RWPE2 (cell line): ENCODE data around the gene FAM151B.
"Not testable (repeated sequence)": the region's sequence is repeated elsewhere in the genome, so short reads cannot be mapped to it uniquely, and the experiment has no call there.

ENCODE experiments used
- ATAC-seq: fragments of 200-7000 bp; cut with Tn5 transposase; 3 replicates; pipeline ENCODE4 v1.9.1; 2021; ENCODE audit warnings: low read depth
- DNase-seq: peaks from one replicate; pipeline ENCODE4 v3.0.0-alpha.2; 2020; ENCODE audit warnings: low spot score
- H3K27ac ChIP-seq: fragments of 450-650 bp; 2 replicates; pipeline ENCODE4 v1.5.1; 2017; ENCODE audit warnings: mild to moderate bottlenecking; ENCODE audit not compliant: poor library complexity, severe bottlenecking
- H3K27me3 ChIP-seq: fragments of 250-450 bp; sonication (Bioruptor Pico); 2 replicates; pipeline ENCODE4 v1.5.1; 2021; ENCODE audit warnings: mild to moderate bottlenecking, moderate library complexity; ENCODE audit not compliant: insufficient read depth, poor library complexity, severe bottlenecking
- H3K36me3 ChIP-seq: fragments of 250-450 bp; sonication (Bioruptor Pico); 2 replicates; pipeline ENCODE4 v1.5.1; 2020; ENCODE audit warnings: low read depth, mild to moderate bottlenecking, moderate library complexity
- H3K4me1 ChIP-seq: fragments of 250-450 bp; sonication (Bioruptor Pico); 2 replicates; pipeline ENCODE4 v1.5.1; 2021; ENCODE audit warnings: mild to moderate bottlenecking, moderate library complexity; ENCODE audit not compliant: insufficient read depth, poor library complexity, severe bottlenecking
- H3K4me3 ChIP-seq: fragments of 250-450 bp; sonication (Bioruptor Pico); 2 replicates; pipeline ENCODE4 v1.5.1; 2021; ENCODE audit warnings: mild to moderate bottlenecking, moderate library complexity; ENCODE audit not compliant: severe bottlenecking
- H3K9me3 ChIP-seq: fragments of 250-450 bp; sonication (Bioruptor Pico); 2 replicates; pipeline ENCODE4 v1.5.1; 2021; ENCODE audit warnings: mild to moderate bottlenecking, moderate library complexity; ENCODE audit not compliant: severe bottlenecking
- CTCF ChIP-seq: fragments of 450-650 bp; IDR thresholded peaks from one replicate; pipeline ENCODE4 v1.5.1; 2017; ENCODE audit warnings: mild to moderate bottlenecking, moderate library complexity; ENCODE audit not compliant: poor library complexity, severe bottlenecking

The FAM151B gene

DNA sequence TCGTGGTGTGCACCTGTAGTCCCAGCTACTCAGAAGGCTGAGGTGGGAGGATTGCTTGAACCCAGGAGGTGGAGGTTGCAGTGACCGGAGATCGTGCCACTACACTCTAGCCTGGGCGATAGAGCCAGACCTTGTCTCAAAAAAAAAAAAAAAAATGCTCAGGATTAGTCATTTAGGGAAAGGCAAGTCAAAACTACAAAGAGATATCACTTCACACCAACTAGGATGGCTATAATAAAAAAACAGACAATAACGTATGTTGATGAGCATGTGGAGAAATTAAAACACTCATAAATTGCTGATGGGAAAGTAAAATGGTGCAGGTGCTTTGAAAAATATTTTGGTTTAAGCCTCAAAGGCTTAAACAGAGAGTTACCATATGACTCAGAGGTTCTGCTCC lies 88.5 kb downstream of the FAM151B start:
- H3K36me3 ChIP-seq: no peaks in the 10 kb centered on the region
- H3K9me3 ChIP-seq: no peaks in the 10 kb centered on the region
- H3K27ac ChIP-seq: no peak overlapping the region
- no peaks in the 10 kb centered on the region for H3K27me3 ChIP-seq
- no peak overlapping the region for H3K4me3 ChIP-seq
- ATAC-seq: no peak
- TF ChIP-seq CTCF: no peak
- no peak for DNase-seq
- H3K4me1 ChIP-seq: no peaks in the 10 kb centered on the region

- no peaks in the 10 kb centered on the region for H3K4me1 ChIP-seq
- no peaks in the 10 kb centered on the region for H3K27me3 ChIP-seq
- no peak overlapping the region for H3K27ac ChIP-seq
- no peak for TF ChIP-seq CTCF
- ATAC-seq (peak; percentile 46; the same call in 1 of the 3 replicates), DNase-seq (no peak)
- no peak overlapping the region for H3K4me3 ChIP-seq
- H3K36me3 ChIP-seq: no peaks in the 10 kb centered on the region
- H3K9me3 ChIP-seq: no peaks in the 10 kb centered on the region
Measured at GRCh38 chr5:80577707-80578106, 89.8 kb downstream of the FAM151B start.

DNA sequence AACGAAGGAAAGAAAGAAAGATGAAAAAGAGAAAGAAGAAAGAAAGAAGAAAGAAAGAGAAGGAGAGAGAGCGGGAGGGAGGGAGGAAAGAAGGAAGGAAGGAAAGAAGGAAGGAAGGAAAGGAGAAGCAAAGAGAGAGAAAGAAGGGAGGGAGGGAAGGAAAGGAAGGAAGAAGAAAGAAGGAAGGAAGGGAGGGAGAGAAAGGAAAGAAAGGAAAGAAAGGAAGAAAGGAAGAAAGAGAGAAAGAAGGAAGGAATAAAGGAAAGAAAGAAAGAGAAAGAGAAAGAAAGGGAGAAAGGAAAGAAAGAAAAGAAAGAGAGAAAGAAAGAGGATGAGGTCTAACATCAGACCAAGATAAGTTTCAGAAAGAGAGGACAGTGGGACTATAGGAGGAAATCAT lies 91.2 kb downstream of the FAM151B start:
- DNase-seq (no peak), ATAC-seq (no peak)
- no peaks in the 10 kb centered on the region for H3K9me3 ChIP-seq
- no peaks in the 10 kb centered on the region for H3K36me3 ChIP-seq
- H3K27me3 ChIP-seq: no peaks in the 10 kb centered on the region
- no peak for TF ChIP-seq CTCF
- no peak overlapping the region for H3K4me3 ChIP-seq
- H3K27ac ChIP-seq: no peak overlapping the region
- no peaks in the 10 kb centered on the region for H3K4me1 ChIP-seq

DNA sequence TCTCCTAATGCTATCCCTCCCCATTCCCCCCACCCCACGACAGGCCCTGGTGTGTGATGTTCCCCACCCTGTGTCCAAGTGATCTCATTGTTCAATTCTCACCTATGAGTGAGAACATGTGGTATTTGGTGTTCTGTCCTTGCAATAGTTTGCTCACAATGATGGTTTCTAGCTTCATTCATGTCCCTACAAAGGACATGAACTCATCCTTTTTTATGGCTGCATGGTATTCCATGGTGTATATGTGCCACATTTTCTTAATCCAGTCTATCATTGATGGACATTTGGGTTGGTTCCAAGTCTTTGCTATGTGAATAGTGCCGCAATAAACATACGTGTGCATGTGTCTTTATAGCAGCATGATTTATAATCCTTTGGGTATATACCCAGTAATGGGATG lies 92.4 kb downstream of the FAM151B start:
- not testable (repeated sequence) for H3K9me3 ChIP-seq, DNase-seq, H3K27me3 ChIP-seq, H3K36me3 ChIP-seq, H3K4me1 ChIP-seq, H3K27ac ChIP-seq, H3K4me3 ChIP-seq, ATAC-seq

DNA sequence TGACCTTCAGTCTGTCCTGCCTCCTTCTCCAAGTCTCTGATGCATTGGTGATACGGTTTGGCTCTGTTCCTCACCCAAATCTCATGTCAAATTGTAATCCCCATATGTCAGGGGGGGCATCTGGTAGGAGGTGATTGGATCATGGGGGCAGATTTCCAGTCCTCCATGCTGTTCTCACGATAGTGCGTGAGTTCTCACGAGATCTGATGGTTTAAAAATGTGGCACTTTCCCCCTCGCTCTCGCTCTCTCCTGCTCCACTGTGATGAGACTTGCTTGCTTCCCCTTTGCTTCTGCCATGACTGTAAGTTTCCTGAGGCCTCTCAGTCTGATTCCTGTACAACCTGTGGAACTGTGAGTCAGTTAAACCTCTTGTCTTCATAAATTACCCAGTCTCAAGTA lies 96.9 kb downstream of the FAM151B start:
- Histone ChIP-seq H3K27me3 (no peaks in the 10 kb centered on the region), H3K4me1 (no peaks in the 10 kb centered on the region), H3K9me3 (no peaks in the 10 kb centered on the region), H3K36me3 (no peaks in the 10 kb centered on the region), H3K27ac (no peak overlapping the region), H3K4me3 (no peak overlapping the region)
- DNase-seq (no peak), ATAC-seq (no peak)
- no peak for TF ChIP-seq CTCF
